Osteoblast (primary cell): Measurements from ENCODE around the gene CTNNA2. TPM values are rescaled to one million over a fixed set of nuclear protein-coding genes. Genes with fewer than 3 reads are reported as not detected.

Experiments used
- DNase-seq: peaks from one replicate; pipeline ENCODE4 v3.0.0; 2011; ENCODE audit warnings: low spot score, mixed read lengths; ENCODE audit not compliant: insufficient read length; ENCODE audit errors: missing footprints
- H2AFZ ChIP-seq: 2 replicates; pipeline ENCODE4 v1.6.0; 2011; ENCODE audit warnings: mild to moderate bottlenecking, low read length
- H3K27ac ChIP-seq: 2 replicates; pipeline ENCODE4 v1.5.1; 2011; ENCODE audit warnings: mild to moderate bottlenecking, low read depth, low read length, moderate library complexity
- H3K27me3 ChIP-seq: 2 replicates; pipeline ENCODE4 v1.6.0; 2012; ENCODE audit warnings: mild to moderate bottlenecking, control low read depth, inconsistent platforms, low read length, moderate library complexity; ENCODE audit not compliant: insufficient read depth
- H3K36me3 ChIP-seq: 2 replicates; pipeline ENCODE4 v1.5.1; 2011; ENCODE audit warnings: mild to moderate bottlenecking, low read length, control low read depth, moderate library complexity; ENCODE audit not compliant: insufficient read depth
- H3K4me1 ChIP-seq: 2 replicates; pipeline ENCODE4 v1.5.1; 2011; ENCODE audit warnings: mild to moderate bottlenecking, low read length, control low read depth, moderate library complexity; ENCODE audit not compliant: insufficient read depth
- H3K4me2 ChIP-seq: 2 replicates; pipeline ENCODE4 v1.6.0; 2011; ENCODE audit warnings: mild to moderate bottlenecking, low read length; ENCODE audit not compliant: insufficient read depth
- H3K4me3 ChIP-seq: fragments of 200-600 bp; sonication (generic); 3 replicates; pipeline ENCODE4 v1.5.1; 2012; ENCODE audit warnings: mild to moderate bottlenecking, low read length, inconsistent platforms; ENCODE audit not compliant: insufficient read depth
- H3K79me2 ChIP-seq: 2 replicates; pipeline ENCODE4 v1.6.0; 2012; ENCODE audit warnings: mild to moderate bottlenecking, low read length, control low read depth, inconsistent platforms; ENCODE audit not compliant: insufficient read depth
- H3K9me3 ChIP-seq: 2 replicates; pipeline ENCODE4 v1.5.1; 2011; ENCODE audit warnings: low read depth, low read length, control low read depth
- H4K20me1 ChIP-seq: 2 replicates; pipeline ENCODE4 v1.6.0; 2012; ENCODE audit warnings: mild to moderate bottlenecking, low read length, control low read depth; ENCODE audit not compliant: insufficient read depth
- total RNA-seq: library from RNA; depleted of rRNA; stranded (reverse); fragments of >200 nt; gene quantifications from 2 replicates; pipeline ENCODE4 v1.2.3, GENCODE V29; 2012
- TF ChIP-seq, protein P1 (sequence below): IDR thresholded peaks from 2 replicates; pipeline ENCODE4 v1.5.1; 2011; ENCODE audit warnings: mild to moderate bottlenecking, low read depth, low read length, moderate library complexity; ENCODE audit errors: extremely low read depth

CTNNA2 gene
- total RNA-seq, 1 donor, result not detected

DNA sequence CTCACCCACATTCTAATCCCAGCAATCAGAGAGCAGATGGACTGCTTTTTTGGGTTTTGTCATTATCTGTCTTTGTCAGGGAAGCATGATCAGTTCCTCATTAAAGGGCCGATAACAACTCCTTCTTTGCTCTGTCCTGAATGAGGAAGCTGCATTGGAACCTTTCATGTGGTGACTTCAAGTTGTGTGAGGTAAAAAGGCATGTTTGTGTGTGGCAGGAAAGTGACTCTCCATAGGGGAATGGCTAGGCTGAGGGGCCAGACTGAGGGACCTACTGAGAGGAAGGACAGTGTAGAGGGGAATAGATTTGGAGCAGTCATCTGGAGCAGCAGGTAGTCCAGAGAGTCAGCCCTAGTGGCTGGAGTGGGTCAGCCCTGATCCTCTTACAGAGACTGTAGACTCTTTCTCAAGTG is 815.3 kb downstream of the CTNNA2 start:
- no peak overlapping the region for H3K4me3 ChIP-seq
- TF ChIP-seq, protein P1, sequence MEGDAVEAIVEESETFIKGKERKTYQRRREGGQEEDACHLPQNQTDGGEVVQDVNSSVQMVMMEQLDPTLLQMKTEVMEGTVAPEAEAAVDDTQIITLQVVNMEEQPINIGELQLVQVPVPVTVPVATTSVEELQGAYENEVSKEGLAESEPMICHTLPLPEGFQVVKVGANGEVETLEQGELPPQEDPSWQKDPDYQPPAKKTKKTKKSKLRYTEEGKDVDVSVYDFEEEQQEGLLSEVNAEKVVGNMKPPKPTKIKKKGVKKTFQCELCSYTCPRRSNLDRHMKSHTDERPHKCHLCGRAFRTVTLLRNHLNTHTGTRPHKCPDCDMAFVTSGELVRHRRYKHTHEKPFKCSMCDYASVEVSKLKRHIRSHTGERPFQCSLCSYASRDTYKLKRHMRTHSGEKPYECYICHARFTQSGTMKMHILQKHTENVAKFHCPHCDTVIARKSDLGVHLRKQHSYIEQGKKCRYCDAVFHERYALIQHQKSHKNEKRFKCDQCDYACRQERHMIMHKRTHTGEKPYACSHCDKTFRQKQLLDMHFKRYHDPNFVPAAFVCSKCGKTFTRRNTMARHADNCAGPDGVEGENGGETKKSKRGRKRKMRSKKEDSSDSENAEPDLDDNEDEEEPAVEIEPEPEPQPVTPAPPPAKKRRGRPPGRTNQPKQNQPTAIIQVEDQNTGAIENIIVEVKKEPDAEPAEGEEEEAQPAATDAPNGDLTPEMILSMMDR, result no peak
- no peak overlapping the region for H3K27ac ChIP-seq
- H3K9me3 ChIP-seq, result no peaks in the 10 kb centered on the region
- no peaks in the 10 kb centered on the region for H3K4me1 ChIP-seq
- no peaks in the 10 kb centered on the region for H3K79me2 ChIP-seq
- H3K27me3 ChIP-seq, result no peaks in the 10 kb centered on the region
- H3K36me3 ChIP-seq, result no peaks in the 10 kb centered on the region
- H2AFZ ChIP-seq, result no peak overlapping the region
- H3K4me2 ChIP-seq, result no peak overlapping the region
- H4K20me1 ChIP-seq, result no peaks in the 10 kb centered on the region
- DNase-seq, result no peak

DNA sequence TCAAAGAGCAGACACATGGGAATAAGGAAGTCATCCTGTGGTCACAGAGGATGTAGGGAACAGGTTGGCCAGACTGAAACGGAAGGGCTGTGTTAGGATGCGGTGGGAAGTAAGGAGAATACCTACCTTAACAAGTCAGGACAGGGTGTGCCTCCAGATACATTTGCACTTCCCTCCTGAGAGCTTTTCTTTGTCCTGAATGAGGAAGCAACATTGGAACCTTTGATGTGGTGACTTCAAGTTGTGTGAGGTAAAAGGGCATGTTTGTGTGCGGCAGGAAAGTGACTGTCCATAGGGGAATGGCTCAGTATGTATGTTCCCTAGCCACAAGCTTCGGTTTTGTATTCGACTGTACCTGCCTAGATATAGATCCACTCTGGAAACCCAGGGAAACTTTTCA is 816.6 kb downstream of the CTNNA2 start:
- Histone ChIP-seq H3K9me3 (no peaks in the 10 kb centered on the region), H3K27ac (no peak overlapping the region), H3K36me3 (no peaks in the 10 kb centered on the region), H3K79me2 (no peaks in the 10 kb centered on the region), H3K27me3 (no peaks in the 10 kb centered on the region), H3K4me2 (no peak overlapping the region), H3K4me3 (no peak overlapping the region), H3K4me1 (no peaks in the 10 kb centered on the region), H4K20me1 (no peaks in the 10 kb centered on the region), H2AFZ (no peak overlapping the region)
- TF ChIP-seq, protein P1, result no peak
- DNase-seq, result no peak

DNA sequence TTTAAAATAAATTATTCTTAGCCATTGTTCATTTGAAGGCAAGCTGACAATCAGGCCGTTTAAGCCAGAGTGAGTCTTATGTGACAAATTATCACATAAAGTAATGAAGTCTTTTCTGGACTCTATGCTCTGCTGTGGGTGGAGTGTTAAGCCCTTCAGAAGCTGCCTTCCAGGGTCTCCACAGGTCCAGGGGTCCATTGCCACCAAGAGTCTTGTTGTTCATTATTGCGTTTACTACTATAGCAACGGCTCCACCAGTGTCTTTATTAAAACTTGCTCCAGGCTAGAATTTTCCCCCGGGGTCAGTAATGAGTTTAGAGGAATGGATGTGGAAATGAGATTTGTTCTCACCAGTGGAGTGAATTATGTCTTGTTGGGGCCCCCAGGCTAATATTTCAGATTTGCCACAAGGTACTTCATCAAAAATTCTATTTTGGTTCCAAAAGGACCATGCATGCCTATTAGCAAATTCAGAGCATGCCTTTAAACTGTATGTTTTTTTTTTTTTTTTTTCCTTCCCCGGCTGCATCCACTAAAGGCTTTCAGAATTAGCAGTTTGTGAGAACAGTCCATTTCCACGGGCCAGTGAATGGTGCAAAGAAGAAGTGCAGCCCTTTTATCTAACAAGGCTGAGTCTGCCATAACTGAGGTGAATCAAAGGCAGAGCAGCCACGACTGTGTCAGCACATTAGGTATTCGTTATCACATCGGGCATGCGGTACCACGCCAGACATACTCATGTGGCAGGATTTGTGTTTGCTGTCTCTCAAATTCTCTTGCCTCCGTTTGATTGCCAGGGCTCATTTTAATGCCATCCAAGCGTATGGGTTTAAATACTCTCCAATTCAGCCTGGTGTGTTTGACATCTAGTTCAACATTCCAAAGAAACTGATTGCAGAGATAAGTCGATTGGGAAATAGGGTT is 817.9 kb downstream of the CTNNA2 start:
- Histone ChIP-seq H3K27me3 (no peaks in the 10 kb centered on the region), H3K4me2 (no peak overlapping the region), H3K9me3 (no peaks in the 10 kb centered on the region), H3K79me2 (no peaks in the 10 kb centered on the region), H3K4me1 (no peaks in the 10 kb centered on the region), H4K20me1 (no peaks in the 10 kb centered on the region), H3K27ac (no peak overlapping the region), H2AFZ (no peak overlapping the region), H3K4me3 (no peak overlapping the region), H3K36me3 (no peaks in the 10 kb centered on the region)
- no peak for DNase-seq
- TF ChIP-seq, protein P1, result no peak

DNA sequence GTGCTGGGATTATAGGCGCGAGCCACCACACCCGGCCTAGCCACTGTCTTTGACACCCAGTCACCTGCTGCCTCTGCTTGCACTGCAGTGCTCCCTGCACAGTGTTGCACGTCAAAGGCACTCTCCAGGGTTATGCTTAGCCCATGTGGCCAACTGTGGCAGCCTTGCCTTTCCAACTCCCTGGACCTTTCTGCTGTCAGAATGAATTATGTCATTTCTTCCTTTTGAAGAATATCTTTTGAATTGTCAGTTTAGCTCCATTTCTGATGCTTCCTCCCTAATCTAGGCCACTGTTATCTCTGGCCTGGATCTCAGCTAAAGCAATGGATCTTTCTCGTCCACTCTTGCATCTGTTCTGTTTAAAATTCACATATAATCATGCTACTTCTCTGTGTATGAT is 821.0 kb downstream of the CTNNA2 start:
- no peak for DNase-seq
- Histone ChIP-seq H3K9me3 (no peaks in the 10 kb centered on the region), H3K4me1 (no peaks in the 10 kb centered on the region), H3K36me3 (no peaks in the 10 kb centered on the region), H4K20me1 (no peaks in the 10 kb centered on the region), H3K4me3 (no peak overlapping the region), H3K79me2 (no peaks in the 10 kb centered on the region), H3K4me2 (no peak overlapping the region), H3K27ac (no peak overlapping the region), H3K27me3 (no peaks in the 10 kb centered on the region), H2AFZ (no peak overlapping the region)
- TF ChIP-seq, protein P1, result no peak
